Spinal cord (tissue), 10 donors: Measurements from ENCODE around the gene NIPAL4. TPM values are rescaled to one million over a fixed set of nuclear protein-coding genes. Genes with fewer than 3 reads are reported as not detected.

ENCODE experiments used
- DNase-seq, 6 donors: peaks; one replicate each; pipeline versions ENCODE4 v3.0.0 to v3.0.0-alpha.2; 2013 to 2015; ENCODE audit warnings: low spot score in 6 of 6, low read depth in 4 of 6
- H3K27ac ChIP-seq: one replicate; pipeline ENCODE4 v1.5.1; 2013; ENCODE audit warnings: low read depth, low read length, control low read depth
- H3K27me3 ChIP-seq: one replicate; pipeline ENCODE4 v1.6.1; 2013; ENCODE audit warnings: low read length; ENCODE audit not compliant: control insufficient read depth, insufficient read depth
- H3K36me3 ChIP-seq: one replicate; pipeline ENCODE4 v1.6.1; 2013; ENCODE audit warnings: low read length; ENCODE audit not compliant: control insufficient read depth, insufficient read depth
- H3K4me1 ChIP-seq: one replicate; pipeline ENCODE4 v1.6.1; 2013; ENCODE audit warnings: low read length; ENCODE audit not compliant: control insufficient read depth, insufficient read depth
- H3K4me3 ChIP-seq: one replicate; pipeline ENCODE4 v1.5.1; 2013; ENCODE audit warnings: low read depth, low read length, control low read depth
- H3K9me3 ChIP-seq: one replicate; pipeline ENCODE4 v1.6.1; 2013; ENCODE audit warnings: low read length; ENCODE audit not compliant: control insufficient read depth, insufficient read depth
- WGBS: methylation state at CpG from one replicate; pipeline ENCODE4 v1.1.5; 2013; ENCODE audit warnings: missing lambda C conversion rate; ENCODE audit not compliant: insufficient coverage; 5-methylcytosine and 5-hydroxymethylcytosine counted together
- polyA plus RNA-seq, 2 donors: library from polyadenylated mRNA; unstranded; fragments of 120-200 nt; gene quantifications; one replicate each; pipeline ENCODE4 v1.2.1, GENCODE V29; 2013; ENCODE audit not compliant: insufficient read length in 2 of 2
- total RNA-seq, 2 donors: library from RNA; depleted of rRNA in 1 of 2; stranded (reverse); fragments of 120-200 nt in 1 of 2; fragments of >200 nt in 1 of 2; gene quantifications; one replicate each; pipeline versions ENCODE4 v1.2.3 to v1.2.4, GENCODE V29; 2013 to 2014
- donor health status: healthy.

NIPAL4 gene
- total and polyA plus RNA-seq, 4 donors: 1.1 to 4.8 (median 2.6) TPM

- 91% methylated on average over 8 of the region's 8 CpGs for WGBS
These were observed 36.9 kb downstream of the NIPAL4 start for GRCh38 chr5:157496864-157497263.

GRCh38 chr5:157497875-157498611, 38.0 kb downstream of the NIPAL4 start:
- WGBS: 82% methylated on average over 7 of the region's 10 CpGs
- Histone ChIP-seq H3K27ac (no peak overlapping the region), H3K27me3 (no peaks in the 10 kb centered on the region), H3K4me3 (no peak overlapping the region), H3K4me1 (peaks cover 5% of the 10 kb centered on the region), H3K9me3 (no peaks in the 10 kb centered on the region), H3K36me3 (peaks cover 18% of the 10 kb centered on the region)
- DNase-seq: peak in 1 of 6 donors; percentile 8

More at GRCh38 chr5:157496864-157497263, 36.9 kb downstream of the NIPAL4 start:
- no peak overlapping the region for H3K4me3 ChIP-seq
- no peak for DNase-seq
- peaks cover 5% of the 10 kb centered on the region for H3K4me1 ChIP-seq
- H3K36me3 ChIP-seq: peaks cover 23% of the 10 kb centered on the region
- no peaks in the 10 kb centered on the region for H3K9me3 ChIP-seq
- no peaks in the 10 kb centered on the region for H3K27me3 ChIP-seq
- H3K27ac ChIP-seq: no peak overlapping the region

GRCh38 chr5:157502143-157502647, 42.2 kb downstream of the NIPAL4 start:
- DNase-seq: peak in 1 of 6 donors; percentile 18
- 72% methylated on average over 3 of the region's 8 CpGs for WGBS
- peaks cover 16% of the 10 kb centered on the region for H3K36me3 ChIP-seq

GRCh38 chr5:157504053-157504452, 44.0 kb downstream of the NIPAL4 start:
- H3K27ac ChIP-seq: no peak overlapping the region
- H3K4me1 ChIP-seq: no peaks in the 10 kb centered on the region
- DNase-seq: no peak
- no peaks in the 10 kb centered on the region for H3K27me3 ChIP-seq
- H3K9me3 ChIP-seq: no peaks in the 10 kb centered on the region
- 80% methylated on average over 5 of the region's 8 CpGs for WGBS
- H3K4me3 ChIP-seq: no peak overlapping the region
- H3K36me3 ChIP-seq: peaks cover 13% of the 10 kb centered on the region

More at GRCh38 chr5:157502143-157502647, 42.2 kb downstream of the NIPAL4 start:
- no peaks in the 10 kb centered on the region for H3K27me3 ChIP-seq
- no peaks in the 10 kb centered on the region for H3K9me3 ChIP-seq
- H3K4me1 ChIP-seq: peaks cover 5% of the 10 kb centered on the region
- no peak overlapping the region for H3K4me3 ChIP-seq
- no peak overlapping the region for H3K27ac ChIP-seq

- Histone ChIP-seq H3K4me1 (no peaks in the 10 kb centered on the region), H3K9me3 (no peaks in the 10 kb centered on the region), H3K36me3 (peaks cover 13% of the 10 kb centered on the region), H3K27ac (no peak overlapping the region), H3K4me3 (no peak overlapping the region), H3K27me3 (no peaks in the 10 kb centered on the region)
- no peak for DNase-seq
- WGBS: 100% methylated on average over 6 of the region's 6 CpGs
These were observed 45.5 kb downstream of the NIPAL4 start for GRCh38 chr5:157505496-157505895.

- 100% methylated on average over 1 of the region's 3 CpGs for WGBS
- Histone ChIP-seq H3K4me1 (no peaks in the 10 kb centered on the region), H3K9me3 (no peaks in the 10 kb centered on the region), H3K36me3 (peaks cover 13% of the 10 kb centered on the region), H3K4me3 (no peak overlapping the region), H3K27me3 (no peaks in the 10 kb centered on the region), H3K27ac (no peak overlapping the region)
- DNase-seq: no peak
These were observed 46.1 kb downstream of the NIPAL4 start for GRCh38 chr5:157506066-157506590.

- no peaks in the 10 kb centered on the region for H3K27me3 ChIP-seq
- no peaks in the 10 kb centered on the region for H3K9me3 ChIP-seq
- no peak overlapping the region for H3K4me3 ChIP-seq
- H3K36me3 ChIP-seq: peaks cover 8% of the 10 kb centered on the region
- no peak overlapping the region for H3K27ac ChIP-seq
- 79% methylated on average over 13 of the region's 14 CpGs for WGBS
- DNase-seq: no peak
- peaks cover 4% of the 10 kb centered on the region for H3K4me1 ChIP-seq
These were observed 47.2 kb downstream of the NIPAL4 start for GRCh38 chr5:157506981-157507780.

- no peaks in the 10 kb centered on the region for H3K27me3 ChIP-seq
- peak in 1 of 6 donors; percentile 54 for DNase-seq
- H3K4me1 ChIP-seq: peaks cover 6% of the 10 kb centered on the region
- H3K9me3 ChIP-seq: no peaks in the 10 kb centered on the region
- WGBS: 93% methylated on average over 5 of the region's 9 CpGs
- H3K36me3 ChIP-seq: peaks cover 8% of the 10 kb centered on the region
- H3K4me3 ChIP-seq: no peak overlapping the region
- H3K27ac ChIP-seq: no peak overlapping the region
These were observed 49.1 kb downstream of the NIPAL4 start for GRCh38 chr5:157509093-157509492.

GRCh38 chr5:157509587-157509986, 49.6 kb downstream of the NIPAL4 start:
- H3K4me3 ChIP-seq: no peak overlapping the region
- H3K36me3 ChIP-seq: peaks cover 8% of the 10 kb centered on the region
- H3K9me3 ChIP-seq: no peaks in the 10 kb centered on the region
- no peaks in the 10 kb centered on the region for H3K27me3 ChIP-seq
- DNase-seq: no peak
- no peak overlapping the region for H3K27ac ChIP-seq
- peaks cover 6% of the 10 kb centered on the region for H3K4me1 ChIP-seq
